Retinal pigment epithelial cell (primary cell): ENCODE data around the gene HMGCS2.

Experiments
- DNase-seq: peaks from one replicate; pipeline ENCODE4 v3.0.0-alpha.2; 2010; ENCODE audit warnings: low read depth
- H3K4me3 ChIP-seq: 2 replicates; pipeline ENCODE4 v1.5.1; 2011; ENCODE audit warnings: mild to moderate bottlenecking, low read length, control low read depth, moderate library complexity
- CTCF ChIP-seq: conservative IDR thresholded peaks from 2 replicates; pipeline ENCODE4 v1.5.1; 2011; ENCODE audit warnings: low read depth, low read length, control low read depth, inconsistent platforms

The HMGCS2 gene

GRCh38 chr1:119724611-119725218 lies 44.0 kb downstream of the HMGCS2 start:
- TF ChIP-seq CTCF = no peak
- H3K4me3 ChIP-seq = no peak overlapping the region
- DNase-seq = no peak

GRCh38 chr1:119721896-119722295 lies 46.8 kb downstream of the HMGCS2 start:
- no peak for TF ChIP-seq CTCF
- no peak for DNase-seq
- no peak overlapping the region for H3K4me3 ChIP-seq

GRCh38 chr1:119720866-119721440 lies 47.8 kb downstream of the HMGCS2 start:
- no peak overlapping the region for H3K4me3 ChIP-seq
- DNase-seq = no peak
- TF ChIP-seq CTCF = no peak

GRCh38 chr1:119718972-119719371 lies 49.7 kb downstream of the HMGCS2 start:
- DNase-seq = no peak
- H3K4me3 ChIP-seq = no peak overlapping the region
- TF ChIP-seq CTCF = no peak

GRCh38 chr1:119718409-119718808 lies 50.3 kb downstream of the HMGCS2 start:
- no peak for TF ChIP-seq CTCF
- no peak for DNase-seq
- H3K4me3 ChIP-seq = no peak overlapping the region

GRCh38 chr1:119715542-119715941 lies 53.2 kb downstream of the HMGCS2 start:
- no peak for DNase-seq
- no peak for TF ChIP-seq CTCF

GRCh38 chr1:119714583-119714982 lies 54.1 kb downstream of the HMGCS2 start:
- DNase-seq = no peak
- no peak for TF ChIP-seq CTCF
- H3K4me3 ChIP-seq = no peak overlapping the region

More at GRCh38 chr1:119715542-119715941, 53.2 kb downstream of the HMGCS2 start:
- H3K4me3 ChIP-seq = no peak overlapping the region
